Testis (tissue), 3 donors: Measurements from ENCODE around the gene TEX51. TPM values are rescaled to one million over a fixed set of nuclear protein-coding genes. Genes with fewer than 3 reads are reported as not detected.

ENCODE experiments used
- DNase-seq: peaks from one replicate; pipeline ENCODE4 v3.0.0-alpha.2; 2019
- H3K27ac ChIP-seq, 2 donors: fragments of 200-600 bp; sonication (generic); one replicate each; pipeline ENCODE4 v1.5.1; 2019
- H3K27me3 ChIP-seq: fragments of 200-600 bp; sonication (generic); one replicate; pipeline ENCODE4 v1.5.1; 2019
- H3K36me3 ChIP-seq: fragments of 200-600 bp; sonication (generic); one replicate; pipeline ENCODE4 v1.5.1; 2017; ENCODE audit warnings: low read depth; ENCODE audit errors: missing control alignments
- H3K4me1 ChIP-seq: fragments of 200-600 bp; sonication (generic); one replicate; pipeline ENCODE4 v1.5.1; 2019
- H3K4me3 ChIP-seq, 2 donors: fragments of 200-600 bp; sonication (generic); one replicate each; pipeline ENCODE4 v1.5.1; 2017 to 2019
- H3K9me3 ChIP-seq: fragments of 200-600 bp; sonication (generic); one replicate; pipeline ENCODE4 v1.5.1; 2017
- POLR2A ChIP-seq: fragments of 450-650 bp; IDR thresholded peaks from one replicate; pipeline ENCODE4 v1.6.1; 2017; ENCODE audit warnings: antibody characterized with exemption, mild to moderate bottlenecking, moderate library complexity
- WGBS, 2 donors: methylation state at CpG; one replicate each; pipeline ENCODE4 v1.1.5; 2018; 5-methylcytosine and 5-hydroxymethylcytosine counted together
- intact Hi-C: fragments of 100-400 bp; cut with DNase I; formaldehyde crosslinking; loops from one replicate; pipeline ENCODE4 v1.15.1; 2023; ENCODE audit warnings: low total_unique reads
- polyA plus RNA-seq: library from polyadenylated mRNA; stranded (reverse); fragments of 350-450 nt; fragmentation: Illumina TruSeq; extraction: RNeasy Lipid Tissue Mini Kit (QIAGEN cat#74804); gene quantifications from one replicate; pipeline ENCODE4 v1.2.3, GENCODE V29; 2014; ENCODE audit warnings: low read depth, low replicate concordance; ENCODE audit not compliant: insufficient read depth
- total RNA-seq, 2 donors: library from RNA; depleted of rRNA; stranded (reverse); fragments of >200 nt; gene quantifications; one replicate each; pipeline ENCODE4 v1.2.3, GENCODE V29; 2016
- TF ChIP-seq, protein P1 (sequence below), 3 experiments: fragments of 450-650 bp in 2 of 3; fragments of 200-600 bp in 1 of 3; sonication (generic) in 1 of 3; IDR thresholded peaks; one replicate each; pipeline ENCODE4 v1.5.1; 2016 to 2019; ENCODE audit warnings: antibody characterized with exemption in 3 of 3, mild to moderate bottlenecking in 2 of 3, moderate library complexity in 1 of 3

TEX51 gene
- total and polyA plus RNA-seq, 3 donors from 2014 or later: 16.3 to 111 (median 40.9) TPM

DNA sequence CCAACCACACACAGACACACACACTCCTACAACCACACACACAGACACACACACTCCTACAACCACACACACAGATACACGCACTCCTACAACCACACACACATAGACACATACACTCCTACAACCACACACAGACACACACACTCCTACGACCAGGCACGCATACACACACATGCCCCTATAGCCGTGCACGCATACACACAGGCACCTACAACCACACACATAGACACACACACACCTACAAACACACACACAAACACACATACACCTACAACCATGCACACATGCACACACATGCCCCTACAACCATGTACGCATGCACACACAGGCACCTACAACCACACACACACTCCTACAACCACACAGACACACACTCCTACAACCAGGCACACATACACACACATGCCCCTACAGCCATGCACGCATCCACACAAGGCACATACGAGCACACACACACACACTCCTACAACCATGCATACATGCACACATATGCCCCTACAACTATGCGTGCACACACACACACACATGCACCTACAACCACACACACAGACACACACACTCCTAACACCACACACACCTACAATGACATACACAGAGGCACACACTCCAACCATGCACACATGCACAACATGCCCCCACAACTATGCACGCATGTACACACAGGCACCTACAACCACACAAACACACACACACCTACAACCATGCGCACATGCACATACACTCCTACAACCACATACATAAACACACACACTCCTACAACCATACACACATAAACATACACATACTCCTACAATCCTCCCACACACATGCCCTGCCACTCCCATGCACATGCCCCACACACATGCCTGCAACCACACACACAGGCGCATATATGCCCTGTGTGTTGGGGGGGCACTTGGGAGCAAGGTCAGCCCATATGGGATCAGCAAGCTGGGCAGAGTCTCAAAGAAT is 19.1 kb upstream of the TEX51 start:
- DNase-seq: no peak
- intact Hi-C loops: no loop called here
- Histone ChIP-seq H3K4me3 (no peak overlapping the region), H3K4me1 (no peaks in the 10 kb centered on the region), H3K36me3 (no peaks in the 10 kb centered on the region), H3K27ac (no peak overlapping the region), H3K9me3 (no peaks in the 10 kb centered on the region), H3K27me3 (no peaks in the 10 kb centered on the region)
- 89% methylated on average over 12 of the region's 12 CpGs for WGBS, 2 donors
- TF ChIP-seq POLR2A: no peak
- TF ChIP-seq, protein P1, sequence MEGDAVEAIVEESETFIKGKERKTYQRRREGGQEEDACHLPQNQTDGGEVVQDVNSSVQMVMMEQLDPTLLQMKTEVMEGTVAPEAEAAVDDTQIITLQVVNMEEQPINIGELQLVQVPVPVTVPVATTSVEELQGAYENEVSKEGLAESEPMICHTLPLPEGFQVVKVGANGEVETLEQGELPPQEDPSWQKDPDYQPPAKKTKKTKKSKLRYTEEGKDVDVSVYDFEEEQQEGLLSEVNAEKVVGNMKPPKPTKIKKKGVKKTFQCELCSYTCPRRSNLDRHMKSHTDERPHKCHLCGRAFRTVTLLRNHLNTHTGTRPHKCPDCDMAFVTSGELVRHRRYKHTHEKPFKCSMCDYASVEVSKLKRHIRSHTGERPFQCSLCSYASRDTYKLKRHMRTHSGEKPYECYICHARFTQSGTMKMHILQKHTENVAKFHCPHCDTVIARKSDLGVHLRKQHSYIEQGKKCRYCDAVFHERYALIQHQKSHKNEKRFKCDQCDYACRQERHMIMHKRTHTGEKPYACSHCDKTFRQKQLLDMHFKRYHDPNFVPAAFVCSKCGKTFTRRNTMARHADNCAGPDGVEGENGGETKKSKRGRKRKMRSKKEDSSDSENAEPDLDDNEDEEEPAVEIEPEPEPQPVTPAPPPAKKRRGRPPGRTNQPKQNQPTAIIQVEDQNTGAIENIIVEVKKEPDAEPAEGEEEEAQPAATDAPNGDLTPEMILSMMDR (IDR thresholded peaks at IDR 0.05): no peak

DNA sequence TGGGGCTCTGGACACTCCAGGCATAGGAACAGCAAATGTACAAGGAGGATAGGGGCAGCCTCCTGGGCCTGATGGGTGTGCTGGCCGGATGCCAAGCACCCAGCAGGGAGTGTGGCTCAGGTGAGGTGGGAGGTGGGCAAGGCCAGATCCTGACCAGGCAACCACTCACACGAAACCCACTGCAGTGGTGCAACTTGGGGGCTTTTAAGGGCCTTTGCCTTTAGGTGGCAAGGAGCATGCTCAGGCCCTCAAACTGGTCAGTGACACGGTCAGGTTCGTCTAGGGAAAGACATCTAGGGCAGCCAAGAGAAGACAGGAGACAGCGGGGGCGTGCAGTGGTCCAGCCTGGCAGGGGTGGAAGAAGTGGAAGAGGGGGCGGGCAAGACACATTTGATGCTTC is 18.4 kb upstream of the TEX51 start:
- H3K27me3 ChIP-seq: no peaks in the 10 kb centered on the region
- H3K9me3 ChIP-seq: no peaks in the 10 kb centered on the region
- no peaks in the 10 kb centered on the region for H3K4me1 ChIP-seq
- no peak overlapping the region for H3K4me3 ChIP-seq
- intact Hi-C loops: no loop called here
- DNase-seq: no peak
- H3K36me3 ChIP-seq: no peaks in the 10 kb centered on the region
- no peak overlapping the region for H3K27ac ChIP-seq
- WGBS, 2 donors: 80 to 83% methylated on average over 7 of the region's 7 CpGs
- TF ChIP-seq, protein P1 (IDR thresholded peaks at IDR 0.05): no peak
- no peak for TF ChIP-seq POLR2A

DNA sequence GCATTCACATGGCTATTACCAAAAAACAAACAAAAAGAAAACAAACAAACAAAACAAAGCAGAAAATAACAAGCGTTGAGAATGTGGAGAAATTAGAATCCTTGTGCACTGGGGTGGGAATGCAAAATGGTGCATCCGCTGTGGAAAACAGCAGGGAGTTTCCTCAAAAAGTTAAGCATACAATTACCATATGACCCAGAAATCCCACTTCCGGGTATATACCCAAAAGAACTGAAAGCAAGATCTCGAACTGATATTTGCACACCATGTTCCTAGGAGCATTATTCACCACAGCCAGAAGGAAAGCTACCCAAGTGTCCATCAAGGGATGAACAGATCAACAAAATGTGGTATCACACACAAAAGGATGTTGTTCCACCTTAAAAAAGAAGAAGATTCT is 17.9 kb upstream of the TEX51 start:
- TF ChIP-seq POLR2A: no peak
- TF ChIP-seq, protein P1 (IDR thresholded peaks at IDR 0.05): no peak
- H3K4me1 ChIP-seq: peaks cover 4% of the 10 kb centered on the region
- no peak overlapping the region for H3K4me3 ChIP-seq
- intact Hi-C loops: no loop called here
- no peak for DNase-seq
- H3K36me3 ChIP-seq: no peaks in the 10 kb centered on the region
- no peak overlapping the region for H3K27ac ChIP-seq
- no peaks in the 10 kb centered on the region for H3K27me3 ChIP-seq
- 66 to 79% methylated on average over 4 of the region's 4 CpGs for WGBS, 2 donors
- no peaks in the 10 kb centered on the region for H3K9me3 ChIP-seq

GRCh38 chr2:126881591-126881990 is 17.1 kb upstream of the TEX51 start:
- no peak overlapping the region for H3K27ac ChIP-seq
- intact Hi-C loops: no loop called here
- TF ChIP-seq, protein P1 (IDR thresholded peaks at IDR 0.05): no peak
- no peak for TF ChIP-seq POLR2A

DNA sequence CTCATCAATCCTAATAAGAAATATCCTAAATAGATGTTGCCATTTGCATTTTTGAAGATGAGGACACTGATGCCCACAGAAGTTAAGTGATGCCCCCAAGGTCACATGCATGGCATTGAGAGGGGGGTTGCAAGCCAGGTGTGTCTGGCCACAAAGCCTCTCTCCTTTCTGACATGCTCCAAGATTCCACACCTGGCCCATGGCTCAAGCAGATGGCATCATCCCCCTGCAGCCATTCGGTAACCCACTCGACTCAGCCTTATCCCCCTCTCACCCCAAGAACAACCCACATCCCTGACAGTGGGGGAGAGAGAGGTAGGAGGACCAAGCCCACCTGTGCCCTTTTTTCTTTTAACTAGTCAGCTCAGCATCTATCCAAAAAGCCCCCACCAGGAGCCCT is 16.5 kb upstream of the TEX51 start:
- intact Hi-C loops: no loop called here
- WGBS, 2 donors: 42 to 46% methylated on average over 2 of the region's 2 CpGs

More at GRCh38 chr2:126881591-126881990, 17.1 kb upstream of the TEX51 start:
- Histone ChIP-seq H3K27me3 (no peaks in the 10 kb centered on the region), H3K9me3 (no peaks in the 10 kb centered on the region), H3K36me3 (no peaks in the 10 kb centered on the region), H3K4me3 (no peak overlapping the region), H3K4me1 (peaks cover 4% of the 10 kb centered on the region)
- 70 to 80% methylated on average over 8 to 9 of the region's 9 CpGs for WGBS, 2 donors
- DNase-seq: no peak

More for the DNA sequence above, 16.5 kb upstream of the TEX51 start:
- no peaks in the 10 kb centered on the region for H3K9me3 ChIP-seq
- no peaks in the 10 kb centered on the region for H3K27me3 ChIP-seq
- no peak for DNase-seq
- H3K27ac ChIP-seq: no peak overlapping the region
- H3K4me3 ChIP-seq: no peak overlapping the region
- H3K4me1 ChIP-seq: peaks cover 4% of the 10 kb centered on the region
- no peaks in the 10 kb centered on the region for H3K36me3 ChIP-seq
- no peak for TF ChIP-seq POLR2A
- TF ChIP-seq, protein P1 (IDR thresholded peaks at IDR 0.05): no peak
